H4 (cell line): ENCODE data around the gene IDH3G. TPM values are rescaled to one million over a fixed set of nuclear protein-coding genes. Genes with fewer than 3 reads are reported as not detected.
"Not testable (repeated sequence)": the region's sequence is repeated elsewhere in the genome, so short reads cannot be mapped to it uniquely, and the experiment has no call there.

Source experiments
- DNase-seq: peaks from one replicate; pipeline ENCODE4 v3.0.0-alpha.2; 2015; ENCODE audit warnings: low spot score
- total RNA-seq: library from RNA; depleted of rRNA; stranded (reverse); fragments of >200 nt; shearing (Covaris generic); gene quantifications from 2 replicates; pipeline ENCODE4 v1.2.3, GENCODE V29; 2014; rRNA removed

IDH3G gene
- 68.9 and 78.0 TPM in 2 replicates for total RNA-seq

- peak; percentile 95 for DNase-seq
Measured at GRCh38 chrX:153794018-153794896, at the start of gene IDH3G, which contains the start of gene SSR4. TSS of gene IDH3G (minus strand) at chrX:153794375. CDS start at chrX:153794326, 49 bp downstream. TSS of gene SSR4 (plus strand) at chrX:153794668. CDS start at chrX:153794688, 20 bp downstream.

- no peak for DNase-seq
Measured at GRCh38 chrX:153836921-153837320, 42.7 kb upstream of the IDH3G start.

GRCh38 chrX:153832728-153833127 lies 38.6 kb upstream of the IDH3G start:
- no peak for DNase-seq

GRCh38 chrX:153831429-153832150 lies 37.4 kb upstream of the IDH3G start:
- no peak for DNase-seq

GRCh38 chrX:153830640-153831428 lies 36.7 kb upstream of the IDH3G start:
- DNase-seq: no peak

- DNase-seq: no peak
Measured at GRCh38 chrX:153829799-153830639, 35.8 kb upstream of the IDH3G start, which contains the start of gene PDZD4. TSS of gene PDZD4 (minus strand) at chrX:153830544. CDS start at chrX:153830298, 246 bp downstream.

GRCh38 chrX:153829549-153829798 lies 35.3 kb upstream of the IDH3G start:
- no peak for DNase-seq

GRCh38 chrX:153828723-153829548 lies 34.8 kb upstream of the IDH3G start:
- DNase-seq: no peak

GRCh38 chrX:153828308-153828707 lies 34.1 kb upstream of the IDH3G start:
- DNase-seq: no peak

GRCh38 chrX:153827903-153828302 lies 33.7 kb upstream of the IDH3G start:
- no peak for DNase-seq

- no peak for DNase-seq
Measured at GRCh38 chrX:153827016-153827415, 32.8 kb upstream of the IDH3G start.

- no peak for DNase-seq
Measured at GRCh38 chrX:153825042-153825441, 30.9 kb upstream of the IDH3G start.

GRCh38 chrX:153824348-153824747 lies 30.2 kb upstream of the IDH3G start:
- DNase-seq: no peak

GRCh38 chrX:153821066-153821465 lies 26.9 kb upstream of the IDH3G start:
- no peak for DNase-seq

GRCh38 chrX:153820601-153821000 lies 26.4 kb upstream of the IDH3G start:
- DNase-seq: no peak

GRCh38 chrX:153819384-153820040 lies 25.3 kb upstream of the IDH3G start:
- DNase-seq: no peak

- DNase-seq: no peak
Measured at GRCh38 chrX:153818571-153819383, 24.6 kb upstream of the IDH3G start.

GRCh38 chrX:153818064-153818463 lies 23.9 kb upstream of the IDH3G start:
- not testable (repeated sequence) for DNase-seq
